ENCODE measurements around the gene RHEX.

The RHEX gene

GRCh38 chr1:206082831-206083695, 30.1 kb downstream of the RHEX start:
- Histone ChIP-seq H3K27ac (ENCODE audit: low read depth, low read length) (no peak overlapping the region), H3K27me3 (ENCODE audit: control insufficient read depth in 1 of 2, insufficient read depth in 2 of 2, low read length in 2 of 2) (no peaks in the 10 kb centered on the region), H3K4me1 (ENCODE audit: insufficient read depth, low read length) (no peaks in the 10 kb centered on the region)

GRCh38 chr1:206083750-206084149, 30.8 kb downstream of the RHEX start:
- Histone ChIP-seq H3K4me3 (ENCODE audit: low read depth in 1 of 2, low read length in 2 of 2) (no peak overlapping the region), H3K4me1 (ENCODE audit: insufficient read depth, low read length) (no peaks in the 10 kb centered on the region), H3K27me3 (ENCODE audit: control insufficient read depth in 1 of 2, insufficient read depth in 2 of 2, low read length in 2 of 2) (no peaks in the 10 kb centered on the region), H3K9me3 (ENCODE audit: low read length) (no peaks in the 10 kb centered on the region), H3K9ac (ENCODE audit: low read length) (no peak overlapping the region), H3K27ac (ENCODE audit: low read depth, low read length) (no peak overlapping the region), H3K36me3 (ENCODE audit: insufficient read depth, low read length) (no peaks in the 10 kb centered on the region)

More at GRCh38 chr1:206082831-206083695, 30.1 kb downstream of the RHEX start:
- Histone ChIP-seq H3K36me3 (ENCODE audit: insufficient read depth, low read length) (no peaks in the 10 kb centered on the region), H3K9ac (ENCODE audit: low read length) (no peak overlapping the region), H3K4me3 (ENCODE audit: low read depth in 1 of 2, low read length in 2 of 2) (no peak overlapping the region), H3K9me3 (ENCODE audit: low read length) (no peaks in the 10 kb centered on the region)

DNA sequence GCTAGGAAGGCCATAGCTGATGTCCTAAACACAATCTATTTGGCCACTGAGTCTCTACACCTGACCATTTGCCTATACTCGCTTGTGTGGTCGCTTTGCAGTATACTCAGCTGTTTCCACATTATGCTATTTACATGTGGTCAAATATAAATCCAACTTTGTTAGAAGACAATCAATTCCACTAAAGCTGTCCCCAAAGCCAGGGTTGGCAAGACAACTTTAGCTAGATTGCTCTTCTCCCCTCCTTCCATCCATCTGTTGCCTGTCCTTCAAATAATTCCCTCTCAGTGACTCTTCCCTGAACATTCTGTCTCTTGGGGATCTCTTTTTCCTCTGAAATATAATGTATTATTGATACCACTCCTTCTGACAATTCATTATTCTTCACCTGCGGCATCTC, 34.1 kb downstream of the RHEX start:
- no peaks in the 10 kb centered on the region for H3K27me3 ChIP-seq (ENCODE audit: control insufficient read depth in 1 of 2, insufficient read depth in 2 of 2, low read length in 2 of 2)
- no peak overlapping the region for H3K9ac ChIP-seq (ENCODE audit: low read length)
- H3K4me1 ChIP-seq (ENCODE audit: insufficient read depth, low read length): no peaks in the 10 kb centered on the region

DNA sequence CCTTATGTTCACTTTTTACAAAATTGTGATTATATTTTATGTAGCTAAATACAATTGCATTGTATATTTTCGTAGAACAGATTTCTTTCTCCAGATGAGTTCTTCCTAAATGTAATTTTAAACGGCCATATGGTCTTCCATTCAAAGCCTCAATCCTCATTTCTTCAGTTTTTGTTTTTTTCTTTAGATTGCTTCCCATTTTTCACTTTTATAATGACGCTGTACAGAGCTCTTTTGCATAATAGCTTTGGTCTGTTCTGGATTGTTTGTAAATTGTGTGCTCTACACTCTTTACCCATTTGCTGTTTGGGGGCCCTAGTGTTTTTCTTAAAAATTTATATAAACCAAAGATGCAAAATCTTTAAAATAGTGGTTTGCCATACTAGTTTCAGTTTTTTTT, 36.4 kb downstream of the RHEX start:
- Histone ChIP-seq H3K27me3 (ENCODE audit: control insufficient read depth in 1 of 2, insufficient read depth in 2 of 2, low read length in 2 of 2) (no peaks in the 10 kb centered on the region), H3K4me1 (ENCODE audit: insufficient read depth, low read length) (no peaks in the 10 kb centered on the region), H3K4me3 (ENCODE audit: low read depth in 1 of 2, low read length in 2 of 2) (no peak overlapping the region), H3K9ac (ENCODE audit: low read length) (no peak overlapping the region), H3K9me3 (ENCODE audit: low read length) (no peaks in the 10 kb centered on the region), H3K27ac (ENCODE audit: low read depth, low read length) (no peak overlapping the region), H3K36me3 (ENCODE audit: insufficient read depth, low read length) (no peaks in the 10 kb centered on the region)

More for the DNA sequence above, 34.1 kb downstream of the RHEX start:
- Histone ChIP-seq H3K36me3 (ENCODE audit: insufficient read depth, low read length) (no peaks in the 10 kb centered on the region), H3K4me3 (ENCODE audit: low read depth in 1 of 2, low read length in 2 of 2) (no peak overlapping the region), H3K9me3 (ENCODE audit: low read length) (no peaks in the 10 kb centered on the region), H3K27ac (ENCODE audit: low read depth, low read length) (no peak overlapping the region)

GRCh38 chr1:206094024-206094423, 41.1 kb downstream of the RHEX start:
- H3K36me3 ChIP-seq (ENCODE audit: insufficient read depth, low read length): no peaks in the 10 kb centered on the region
- H3K27ac ChIP-seq (ENCODE audit: low read depth, low read length): no peak overlapping the region
- no peaks in the 10 kb centered on the region for H3K9me3 ChIP-seq (ENCODE audit: low read length)
- no peak overlapping the region for H3K4me3 ChIP-seq (ENCODE audit: low read depth in 1 of 2, low read length in 2 of 2)
- no peaks in the 10 kb centered on the region for H3K27me3 ChIP-seq (ENCODE audit: control insufficient read depth in 1 of 2, insufficient read depth in 2 of 2, low read length in 2 of 2)
- no peaks in the 10 kb centered on the region for H3K4me1 ChIP-seq (ENCODE audit: insufficient read depth, low read length)
- H3K9ac ChIP-seq (ENCODE audit: low read length): no peak overlapping the region

DNA sequence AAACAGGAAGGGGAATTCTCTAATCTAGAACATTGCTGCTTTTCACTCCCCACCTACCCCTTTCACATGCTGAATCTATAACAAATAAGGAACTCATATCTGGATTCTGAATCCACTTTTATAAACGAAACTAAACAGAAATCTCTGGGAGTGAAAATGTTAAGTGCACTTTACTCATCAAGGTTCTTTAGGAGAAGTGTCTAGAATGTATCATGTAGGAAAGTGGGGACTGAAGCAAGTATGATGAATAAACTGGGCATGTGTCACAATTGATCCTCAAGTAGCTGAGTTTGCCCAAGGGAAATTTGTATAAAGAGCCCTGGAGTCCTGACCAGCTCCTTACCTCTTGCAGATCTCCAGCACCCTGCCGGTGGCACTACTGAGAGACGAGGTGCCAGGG, 44.4 kb downstream of the RHEX start:
- Histone ChIP-seq H3K4me1 (ENCODE audit: insufficient read depth, low read length) (no peaks in the 10 kb centered on the region), H3K27me3 (ENCODE audit: control insufficient read depth in 1 of 2, insufficient read depth in 2 of 2, low read length in 2 of 2) (no peaks in the 10 kb centered on the region), H3K9ac (ENCODE audit: low read length) (no peak overlapping the region), H3K27ac (ENCODE audit: low read depth, low read length) (no peak overlapping the region), H3K4me3 (ENCODE audit: low read depth in 1 of 2, low read length in 2 of 2) (no peak overlapping the region), H3K9me3 (ENCODE audit: low read length) (no peaks in the 10 kb centered on the region), H3K36me3 (ENCODE audit: insufficient read depth, low read length) (no peaks in the 10 kb centered on the region)

- Histone ChIP-seq H3K9ac (ENCODE audit: low read length) (no peak overlapping the region), H3K36me3 (ENCODE audit: insufficient read depth, low read length) (no peaks in the 10 kb centered on the region), H3K27ac (ENCODE audit: low read depth, low read length) (no peak overlapping the region), H3K9me3 (ENCODE audit: low read length) (no peaks in the 10 kb centered on the region), H3K4me1 (ENCODE audit: insufficient read depth, low read length) (no peaks in the 10 kb centered on the region), H3K27me3 (ENCODE audit: control insufficient read depth in 1 of 2, insufficient read depth in 2 of 2, low read length in 2 of 2) (no peaks in the 10 kb centered on the region), H3K4me3 (ENCODE audit: low read depth in 1 of 2, low read length in 2 of 2) (no peak overlapping the region)
These were observed 45.4 kb downstream of the RHEX start for GRCh38 chr1:206098242-206098919.

- no peaks in the 10 kb centered on the region for H3K4me1 ChIP-seq (ENCODE audit: insufficient read depth, low read length)
- H3K27me3 ChIP-seq (ENCODE audit: control insufficient read depth in 1 of 2, insufficient read depth in 2 of 2, low read length in 2 of 2): no peaks in the 10 kb centered on the region
- no peaks in the 10 kb centered on the region for H3K36me3 ChIP-seq (ENCODE audit: insufficient read depth, low read length)
- H3K27ac ChIP-seq (ENCODE audit: low read depth, low read length): no peak overlapping the region
- no peaks in the 10 kb centered on the region for H3K9me3 ChIP-seq (ENCODE audit: low read length)
- H3K9ac ChIP-seq (ENCODE audit: low read length): no peak overlapping the region
- H3K4me3 ChIP-seq (ENCODE audit: low read depth in 1 of 2, low read length in 2 of 2): no peak overlapping the region
These were observed 47.3 kb downstream of the RHEX start for GRCh38 chr1:206100226-206100815.

DNA sequence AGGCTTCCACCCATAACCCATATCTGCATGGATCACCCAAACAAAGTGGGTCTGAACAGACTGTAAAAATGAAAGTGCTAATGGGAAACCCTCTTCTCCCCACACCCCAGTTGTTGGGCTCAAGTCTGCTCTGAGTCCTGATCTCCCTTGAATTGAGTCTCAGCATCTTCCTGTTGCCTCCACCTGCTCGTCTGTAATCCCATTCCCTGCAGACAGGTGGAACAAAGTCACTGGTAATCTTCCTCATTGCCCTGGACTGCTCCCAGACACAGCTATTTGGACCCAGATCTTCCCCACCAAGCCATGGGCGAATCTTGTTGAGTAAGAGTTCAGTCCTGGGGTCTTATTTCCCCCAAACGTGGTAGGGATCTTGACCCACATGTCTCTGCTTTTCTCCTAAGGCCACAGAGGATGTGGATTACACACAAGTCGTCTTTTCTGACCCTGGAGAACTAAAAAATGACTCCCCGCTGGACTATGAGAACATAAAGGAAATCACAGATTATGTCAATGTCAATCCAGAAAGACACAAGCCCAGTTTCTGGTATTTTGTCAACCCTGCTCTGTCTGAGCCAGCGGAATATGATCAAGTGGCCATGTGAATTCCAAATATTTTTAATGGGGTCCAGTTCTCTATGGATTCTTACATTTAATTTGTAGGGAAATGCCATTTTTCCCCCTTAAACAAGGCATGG, 48.5 kb downstream of the RHEX start:
- H3K36me3 ChIP-seq (ENCODE audit: insufficient read depth, low read length): no peaks in the 10 kb centered on the region
- no peak overlapping the region for H3K27ac ChIP-seq (ENCODE audit: low read depth, low read length)
- H3K9me3 ChIP-seq (ENCODE audit: low read length): no peaks in the 10 kb centered on the region
- H3K27me3 ChIP-seq (ENCODE audit: control insufficient read depth in 1 of 2, insufficient read depth in 2 of 2, low read length in 2 of 2): no peaks in the 10 kb centered on the region
- H3K4me1 ChIP-seq (ENCODE audit: insufficient read depth, low read length): no peaks in the 10 kb centered on the region
- H3K9ac ChIP-seq (ENCODE audit: low read length): no peak overlapping the region
- H3K4me3 ChIP-seq (ENCODE audit: low read depth in 1 of 2, low read length in 2 of 2): no peak overlapping the region

GRCh38 chr1:206102292-206102936, 49.4 kb downstream of the RHEX start:
- Histone ChIP-seq H3K9me3 (ENCODE audit: low read length) (no peaks in the 10 kb centered on the region), H3K36me3 (ENCODE audit: insufficient read depth, low read length) (no peaks in the 10 kb centered on the region), H3K27me3 (ENCODE audit: control insufficient read depth in 1 of 2, insufficient read depth in 2 of 2, low read length in 2 of 2) (no peaks in the 10 kb centered on the region), H3K9ac (ENCODE audit: low read length) (no peak overlapping the region), H3K27ac (ENCODE audit: low read depth, low read length) (no peak overlapping the region), H3K4me3 (ENCODE audit: low read depth in 1 of 2, low read length in 2 of 2) (no peak overlapping the region), H3K4me1 (ENCODE audit: insufficient read depth, low read length) (no peaks in the 10 kb centered on the region)

DNA sequence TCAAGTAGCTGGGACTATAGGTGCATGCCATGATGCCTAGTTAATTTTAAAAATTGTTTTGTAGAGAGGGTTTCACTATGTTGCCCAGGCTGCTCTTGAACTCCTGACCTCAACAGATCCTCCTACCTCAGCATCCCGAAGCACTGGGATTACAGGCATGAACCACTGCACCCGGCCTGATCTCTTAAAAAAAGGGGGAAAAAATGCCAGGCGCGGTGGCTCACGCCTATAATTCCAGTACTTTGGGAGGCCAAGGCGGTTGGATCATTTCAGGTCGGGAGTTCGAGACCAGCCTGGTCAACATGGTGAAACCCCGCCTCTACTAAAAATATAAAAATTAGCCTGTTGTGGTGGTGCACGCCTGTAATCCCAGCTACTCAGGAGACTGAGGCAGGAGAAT, 51.0 kb downstream of the RHEX start:
- H3K9ac ChIP-seq (ENCODE audit: low read length): no peak overlapping the region
- H3K27ac ChIP-seq (ENCODE audit: low read depth, low read length): no peak overlapping the region
- H3K9me3 ChIP-seq (ENCODE audit: low read length): no peaks in the 10 kb centered on the region
- H3K36me3 ChIP-seq (ENCODE audit: insufficient read depth, low read length): no peaks in the 10 kb centered on the region
- no peaks in the 10 kb centered on the region for H3K27me3 ChIP-seq (ENCODE audit: control insufficient read depth in 1 of 2, insufficient read depth in 2 of 2, low read length in 2 of 2)
- no peaks in the 10 kb centered on the region for H3K4me1 ChIP-seq (ENCODE audit: insufficient read depth, low read length)
- H3K4me3 ChIP-seq (ENCODE audit: low read depth in 1 of 2, low read length in 2 of 2): no peak overlapping the region

All from muscle layer of colon (tissue), 2 donors.